Liver (tissue), 9 donors: Measurements from ENCODE around the gene PCBD1. TPM values are rescaled to one million over a fixed set of nuclear protein-coding genes. Genes with fewer than 3 reads are reported as not detected.

Source experiments
- DNase-seq: peaks from one replicate; pipeline ENCODE4 v3.0.0-alpha.2; 2017; ENCODE audit warnings: low spot score
- H3K27ac ChIP-seq, 2 donors: one replicate each; pipeline ENCODE4 v1.7.0; 2013; ENCODE audit warnings: inconsistent platforms in 2 of 2, low read length in 2 of 2, control low read depth in 1 of 2, low read depth in 1 of 2, mild to moderate bottlenecking in 1 of 2
- H3K27me3 ChIP-seq, 4 donors: one replicate each; pipeline versions ENCODE4 v1.6.1 to v1.7.0; 2013; ENCODE audit warnings: low read length in 3 of 4, inconsistent platforms in 1 of 4, mild to moderate bottlenecking in 1 of 4, moderate library complexity in 1 of 4; ENCODE audit not compliant: control insufficient read depth in 4 of 4, insufficient read depth in 4 of 4
- H3K36me3 ChIP-seq, 4 donors: one replicate each; pipeline versions ENCODE4 v1.6.1 to v1.7.0; 2013; ENCODE audit warnings: low read length in 3 of 4, mild to moderate bottlenecking in 3 of 4, low read depth in 1 of 4, moderate library complexity in 1 of 4; ENCODE audit not compliant: control insufficient read depth in 4 of 4, insufficient read depth in 3 of 4
- H3K4me1 ChIP-seq, 4 donors: one replicate each; pipeline versions ENCODE4 v1.6.1 to v1.7.0; 2013; ENCODE audit warnings: low read length in 3 of 4, mild to moderate bottlenecking in 3 of 4, moderate library complexity in 1 of 4; ENCODE audit not compliant: control insufficient read depth in 4 of 4, insufficient read depth in 4 of 4
- H3K4me3 ChIP-seq, 3 donors: one replicate each; pipeline versions ENCODE4 v1.6.1 to v1.7.0; 2013; ENCODE audit warnings: low read length in 3 of 3, control low read depth in 1 of 3, low read depth in 1 of 3, mild to moderate bottlenecking in 1 of 3
- H3K9ac ChIP-seq, 2 donors: one replicate each; pipeline ENCODE4 v1.7.0; 2013; ENCODE audit warnings: low read length in 2 of 2, mild to moderate bottlenecking in 2 of 2, moderate library complexity in 2 of 2, control low read depth in 1 of 2, low read depth in 1 of 2
- H3K9me3 ChIP-seq, 4 donors: one replicate each; pipeline versions ENCODE4 v1.6.1 to v1.7.0; 2013; ENCODE audit warnings: low read length in 3 of 4; ENCODE audit not compliant: control insufficient read depth in 4 of 4
- EGR1 ChIP-seq, 2 donors: IDR thresholded peaks; 2 replicates each; pipeline ENCODE4 v1.6.1; 2016 to 2018; ENCODE audit warnings: antibody characterized with exemption in 2 of 2, low read depth in 2 of 2
- FOXA1 ChIP-seq: IDR thresholded peaks from 2 replicates; pipeline ENCODE4 v1.6.1; 2016; ENCODE audit warnings: antibody characterized with exemption
- FOXA2 ChIP-seq: IDR thresholded peaks from 2 replicates; pipeline ENCODE4 v1.6.1; 2016; ENCODE audit warnings: antibody characterized with exemption
- GABPA ChIP-seq, 2 donors: IDR thresholded peaks in 1 of 2; conservative IDR thresholded peaks in 1 of 2; 2 replicates each; pipeline ENCODE4 v1.6.1; 2016; ENCODE audit warnings: antibody characterized with exemption in 2 of 2, mild to moderate bottlenecking in 1 of 2, moderate library complexity in 1 of 2
- HNF4A ChIP-seq, 2 donors: conservative IDR thresholded peaks; 2 replicates each; pipeline ENCODE4 v1.6.1; 2016; ENCODE audit warnings: antibody characterized with exemption in 2 of 2, mild to moderate bottlenecking in 2 of 2
- JUND ChIP-seq, 2 donors: IDR thresholded peaks; 2 replicates each; pipeline ENCODE4 v1.6.1; 2016; ENCODE audit warnings: antibody characterized with exemption in 2 of 2
- NR2F2 ChIP-seq: IDR thresholded peaks from 2 replicates; pipeline ENCODE4 v1.6.1; 2016; ENCODE audit warnings: antibody characterized with exemption
- RXRA ChIP-seq, 2 donors: IDR thresholded peaks; 2 replicates each; pipeline ENCODE4 v1.6.1; 2017 to 2018; ENCODE audit warnings: antibody characterized with exemption in 2 of 2, mild to moderate bottlenecking in 1 of 2
- SP1 ChIP-seq: IDR thresholded peaks from 2 replicates; pipeline ENCODE4 v1.6.1; 2018; ENCODE audit warnings: antibody characterized with exemption, mild to moderate bottlenecking
- TAF1 ChIP-seq: conservative IDR thresholded peaks from 2 replicates; pipeline ENCODE4 v1.6.1; 2016; ENCODE audit warnings: antibody characterized with exemption, mild to moderate bottlenecking
- YY1 ChIP-seq: IDR thresholded peaks from 2 replicates; pipeline ENCODE4 v1.6.1; 2016; ENCODE audit warnings: antibody characterized with exemption, mild to moderate bottlenecking
- WGBS: extraction: QIAGEN DNeasy Blood & Tissue Kit; methylation state at CpG from one replicate; pipeline ENCODE4 v1.1.7; 2013; 5-methylcytosine and 5-hydroxymethylcytosine counted together
- polyA plus RNA-seq, 2 donors: library from polyadenylated mRNA; stranded (reverse) in 1 of 2; unstranded in 1 of 2; fragments of 200-250 nt in 1 of 2; fragments of >200 nt in 1 of 2; fragmentation: Nextera tagmentation in 1 of 2; extraction: Ambion mirVana in 1 of 2; gene quantifications; one replicate each; pipeline versions ENCODE4 v1.2.1 to v1.2.3, GENCODE V29; 2013 to 2015
- total RNA-seq, 2 donors: library from RNA; depleted of rRNA; stranded (reverse); fragments of >200 nt; gene quantifications; one replicate each; pipeline ENCODE4 v1.2.3, GENCODE V29; 2014
- TF ChIP-seq, protein P1 (sequence below): IDR thresholded peaks from 2 replicates; pipeline ENCODE4 v1.6.1; 2016; ENCODE audit warnings: antibody characterized with exemption, mild to moderate bottlenecking
- TF ChIP-seq, protein P2 (sequence below): IDR thresholded peaks from 2 replicates; pipeline ENCODE4 v1.6.1; 2016; ENCODE audit warnings: antibody characterized with exemption
- TF ChIP-seq, protein P3 (sequence below): fragments of 150-350 bp; IDR thresholded peaks from 2 replicates; pipeline ENCODE4 v1.5.1; 2017; ENCODE audit warnings: improper control_type of control experiment, low read depth, low read length; ENCODE audit not compliant: missing input control
- TF ChIP-seq, protein P4 (sequence below): IDR thresholded peaks from 2 replicates; pipeline ENCODE4 v1.6.1; 2016; ENCODE audit warnings: antibody characterized with exemption
- TF ChIP-seq, protein P5 (sequence below): IDR thresholded peaks from 2 replicates; pipeline ENCODE4 v1.6.1; 2016; ENCODE audit warnings: antibody characterized with exemption
- donor health status: healthy.
- donor health status: healthy.
- donor health status: healthy.
- donor health status: healthy.
- donor health status: healthy.

The PCBD1 gene
- total and polyA plus RNA-seq, 4 donors, result 72.0 to 458 (median 171) TPM

DNA sequence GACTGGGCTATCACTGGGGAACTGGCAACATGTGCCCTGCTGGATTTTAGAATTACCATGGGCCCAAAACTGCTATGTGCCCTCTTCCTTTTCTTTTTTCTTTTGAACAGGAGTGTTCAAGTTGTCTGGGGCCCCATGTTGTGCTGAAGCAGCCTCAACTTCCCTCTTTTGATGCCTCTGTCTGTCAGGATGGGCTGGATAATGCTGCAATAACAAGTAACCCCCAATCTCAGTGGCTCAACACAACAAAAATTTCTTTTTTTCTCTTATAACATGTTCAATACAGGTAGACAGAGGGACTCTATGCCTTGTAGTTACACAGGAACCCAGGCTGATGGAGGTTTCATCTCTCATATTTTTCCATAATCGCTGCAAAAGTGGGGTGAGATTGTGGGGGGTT lies 8.2 kb upstream of the PCBD1 start:
- DNase-seq, result no peak
- Histone ChIP-seq H3K36me3 (no peaks in the 10 kb centered on the region), H3K4me1 (no peaks in the 10 kb centered on the region), H3K9ac (no peak overlapping the region), H3K9me3 (no peaks in the 10 kb centered on the region), H3K27ac (no peak overlapping the region), H3K4me3 (no peak overlapping the region), H3K27me3 (no peaks in the 10 kb centered on the region)
- WGBS, result 93% methylated on average over 1 of the region's 1 CpG
- TF ChIP-seq, protein P1, sequence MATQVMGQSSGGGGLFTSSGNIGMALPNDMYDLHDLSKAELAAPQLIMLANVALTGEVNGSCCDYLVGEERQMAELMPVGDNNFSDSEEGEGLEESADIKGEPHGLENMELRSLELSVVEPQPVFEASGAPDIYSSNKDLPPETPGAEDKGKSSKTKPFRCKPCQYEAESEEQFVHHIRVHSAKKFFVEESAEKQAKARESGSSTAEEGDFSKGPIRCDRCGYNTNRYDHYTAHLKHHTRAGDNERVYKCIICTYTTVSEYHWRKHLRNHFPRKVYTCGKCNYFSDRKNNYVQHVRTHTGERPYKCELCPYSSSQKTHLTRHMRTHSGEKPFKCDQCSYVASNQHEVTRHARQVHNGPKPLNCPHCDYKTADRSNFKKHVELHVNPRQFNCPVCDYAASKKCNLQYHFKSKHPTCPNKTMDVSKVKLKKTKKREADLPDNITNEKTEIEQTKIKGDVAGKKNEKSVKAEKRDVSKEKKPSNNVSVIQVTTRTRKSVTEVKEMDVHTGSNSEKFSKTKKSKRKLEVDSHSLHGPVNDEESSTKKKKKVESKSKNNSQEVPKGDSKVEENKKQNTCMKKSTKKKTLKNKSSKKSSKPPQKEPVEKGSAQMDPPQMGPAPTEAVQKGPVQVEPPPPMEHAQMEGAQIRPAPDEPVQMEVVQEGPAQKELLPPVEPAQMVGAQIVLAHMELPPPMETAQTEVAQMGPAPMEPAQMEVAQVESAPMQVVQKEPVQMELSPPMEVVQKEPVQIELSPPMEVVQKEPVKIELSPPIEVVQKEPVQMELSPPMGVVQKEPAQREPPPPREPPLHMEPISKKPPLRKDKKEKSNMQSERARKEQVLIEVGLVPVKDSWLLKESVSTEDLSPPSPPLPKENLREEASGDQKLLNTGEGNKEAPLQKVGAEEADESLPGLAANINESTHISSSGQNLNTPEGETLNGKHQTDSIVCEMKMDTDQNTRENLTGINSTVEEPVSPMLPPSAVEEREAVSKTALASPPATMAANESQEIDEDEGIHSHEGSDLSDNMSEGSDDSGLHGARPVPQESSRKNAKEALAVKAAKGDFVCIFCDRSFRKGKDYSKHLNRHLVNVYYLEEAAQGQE, result no peak
- TF ChIP-seq YY1 (no peak), RXRA (IDR thresholded peaks at IDR 0.05) (no peak), FOXA2 (no peak), NR2F2 (no peak), JUND (IDR thresholded peaks at IDR 0.05) (no peak), EGR1 (IDR thresholded peaks at IDR 0.05; ENCODE audit: low read depth in 2 of 2) (no peak), FOXA1 (no peak), HNF4A (conservative IDR thresholded peaks at IDR 0.05) (no peak), TAF1 (no peak), SP1 (no peak)
- TF ChIP-seq, protein P2, sequence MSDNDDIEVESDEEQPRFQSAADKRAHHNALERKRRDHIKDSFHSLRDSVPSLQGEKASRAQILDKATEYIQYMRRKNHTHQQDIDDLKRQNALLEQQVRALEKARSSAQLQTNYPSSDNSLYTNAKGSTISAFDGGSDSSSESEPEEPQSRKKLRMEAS, result no peak
- TF ChIP-seq, protein P3, sequence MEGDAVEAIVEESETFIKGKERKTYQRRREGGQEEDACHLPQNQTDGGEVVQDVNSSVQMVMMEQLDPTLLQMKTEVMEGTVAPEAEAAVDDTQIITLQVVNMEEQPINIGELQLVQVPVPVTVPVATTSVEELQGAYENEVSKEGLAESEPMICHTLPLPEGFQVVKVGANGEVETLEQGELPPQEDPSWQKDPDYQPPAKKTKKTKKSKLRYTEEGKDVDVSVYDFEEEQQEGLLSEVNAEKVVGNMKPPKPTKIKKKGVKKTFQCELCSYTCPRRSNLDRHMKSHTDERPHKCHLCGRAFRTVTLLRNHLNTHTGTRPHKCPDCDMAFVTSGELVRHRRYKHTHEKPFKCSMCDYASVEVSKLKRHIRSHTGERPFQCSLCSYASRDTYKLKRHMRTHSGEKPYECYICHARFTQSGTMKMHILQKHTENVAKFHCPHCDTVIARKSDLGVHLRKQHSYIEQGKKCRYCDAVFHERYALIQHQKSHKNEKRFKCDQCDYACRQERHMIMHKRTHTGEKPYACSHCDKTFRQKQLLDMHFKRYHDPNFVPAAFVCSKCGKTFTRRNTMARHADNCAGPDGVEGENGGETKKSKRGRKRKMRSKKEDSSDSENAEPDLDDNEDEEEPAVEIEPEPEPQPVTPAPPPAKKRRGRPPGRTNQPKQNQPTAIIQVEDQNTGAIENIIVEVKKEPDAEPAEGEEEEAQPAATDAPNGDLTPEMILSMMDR, result no peak
- TF ChIP-seq, protein P4, sequence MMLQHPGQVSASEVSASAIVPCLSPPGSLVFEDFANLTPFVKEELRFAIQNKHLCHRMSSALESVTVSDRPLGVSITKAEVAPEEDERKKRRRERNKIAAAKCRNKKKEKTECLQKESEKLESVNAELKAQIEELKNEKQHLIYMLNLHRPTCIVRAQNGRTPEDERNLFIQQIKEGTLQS, result no peak

DNA sequence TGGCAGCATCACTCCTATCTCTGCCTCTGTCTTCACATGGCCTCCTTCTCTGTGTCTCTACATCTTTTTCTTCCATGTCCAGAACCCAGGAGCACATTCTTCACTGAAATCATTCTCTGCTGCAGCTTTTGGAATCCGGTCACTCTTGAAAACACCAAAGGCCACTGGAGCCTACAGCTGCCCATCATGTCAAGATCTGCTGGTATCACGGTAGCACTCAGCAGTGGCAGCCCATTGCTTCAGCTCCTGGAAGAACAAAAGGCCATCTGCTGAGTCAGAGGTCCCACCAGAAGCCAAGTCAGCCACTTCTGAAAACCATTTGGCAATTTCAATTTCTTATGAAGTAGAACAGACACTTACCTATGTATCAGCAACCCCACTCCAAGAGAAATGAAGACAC lies 6.1 kb upstream of the PCBD1 start:
- Histone ChIP-seq H3K9me3 (no peaks in the 10 kb centered on the region), H3K36me3 (no peaks in the 10 kb centered on the region), H3K27ac (no peak overlapping the region), H3K27me3 (no peaks in the 10 kb centered on the region), H3K9ac (no peak overlapping the region), H3K4me3 (no peak overlapping the region), H3K4me1 (peaks cover 0 to 9% (median 6%) of the 10 kb centered on the region in 4 donors)
- DNase-seq, result no peak
- TF ChIP-seq YY1, result no peak
- no peak for TF ChIP-seq TAF1
- TF ChIP-seq, protein P5, sequence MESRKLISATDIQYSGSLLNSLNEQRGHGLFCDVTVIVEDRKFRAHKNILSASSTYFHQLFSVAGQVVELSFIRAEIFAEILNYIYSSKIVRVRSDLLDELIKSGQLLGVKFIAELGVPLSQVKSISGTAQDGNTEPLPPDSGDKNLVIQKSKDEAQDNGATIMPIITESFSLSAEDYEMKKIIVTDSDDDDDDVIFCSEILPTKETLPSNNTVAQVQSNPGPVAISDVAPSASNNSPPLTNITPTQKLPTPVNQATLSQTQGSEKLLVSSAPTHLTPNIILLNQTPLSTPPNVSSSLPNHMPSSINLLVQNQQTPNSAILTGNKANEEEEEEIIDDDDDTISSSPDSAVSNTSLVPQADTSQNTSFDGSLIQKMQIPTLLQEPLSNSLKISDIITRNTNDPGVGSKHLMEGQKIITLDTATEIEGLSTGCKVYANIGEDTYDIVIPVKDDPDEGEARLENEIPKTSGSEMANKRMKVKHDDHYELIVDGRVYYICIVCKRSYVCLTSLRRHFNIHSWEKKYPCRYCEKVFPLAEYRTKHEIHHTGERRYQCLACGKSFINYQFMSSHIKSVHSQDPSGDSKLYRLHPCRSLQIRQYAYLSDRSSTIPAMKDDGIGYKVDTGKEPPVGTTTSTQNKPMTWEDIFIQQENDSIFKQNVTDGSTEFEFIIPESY, result no peak
- no peak for TF ChIP-seq HNF4A (conservative IDR thresholded peaks at IDR 0.05)
- no peak for TF ChIP-seq GABPA (IDR thresholded peaks at IDR 0.05 in 1 of 2, conservative IDR thresholded peaks at IDR 0.05 in 1 of 2)
- 73% methylated on average over 2 of the region's 2 CpGs for WGBS
